Chondrocyte (in vitro differentiated cells): ENCODE data around the gene ALDH7A1. TPM values are rescaled to one million over a fixed set of nuclear protein-coding genes. Genes with fewer than 3 reads are reported as not detected.
A peak's percentile ranks its signal among the peaks of the same experiment; 100 is the strongest.
"Not testable (repeated sequence)": the region's sequence is repeated elsewhere in the genome, so short reads cannot be mapped to it uniquely, and the experiment has no call there.

Experiments used
- DNase-seq: peaks from one replicate; pipeline ENCODE4 v3.0.0; 2021; ENCODE audit warnings: mixed read lengths, low spot score
- H3K27ac Mint-ChIP-seq: one replicate; pipeline ENCODE4 v1.8.0; 2021; ENCODE audit warnings: mild to moderate bottlenecking, moderate library complexity, mixed read lengths; ENCODE audit not compliant: unreplicated experiment
- H3K27me3 Mint-ChIP-seq: 2 replicates; pipeline ENCODE4 v1.8.0; 2021; ENCODE audit warnings: low read depth, mixed read lengths
- H3K36me3 Mint-ChIP-seq: 2 replicates; pipeline ENCODE4 v1.8.0; 2021; ENCODE audit warnings: low read depth, mixed read lengths
- H3K4me1 Mint-ChIP-seq: 2 replicates; pipeline ENCODE4 v1.8.0; 2021; ENCODE audit warnings: low read depth, mild to moderate bottlenecking, mixed read lengths
- H3K4me3 Mint-ChIP-seq: one replicate; pipeline ENCODE4 v1.8.0; 2021; ENCODE audit warnings: mild to moderate bottlenecking, moderate library complexity, mixed read lengths; ENCODE audit not compliant: unreplicated experiment
- H3K9me3 Mint-ChIP-seq: 2 replicates; pipeline ENCODE4 v1.8.0; 2021; ENCODE audit warnings: low read depth, mixed read lengths
- CTCF ChIP-seq: fragments of 200-600 bp; sonication (generic); IDR thresholded peaks from 2 replicates; pipeline ENCODE4 v1.5.0; 2021; ENCODE audit warnings: antibody characterized with exemption, mild to moderate bottlenecking, moderate library complexity
- total RNA-seq: library from RNA; stranded (reverse); gene quantifications from 3 replicates; pipeline ENCODE4 v1.2.1, GENCODE V29; 2021

The ALDH7A1 gene
- total RNA-seq, 1 donor from 2014 or later = 54.0 TPM

GRCh38 chr5:126519637-126520592 is 75.1 kb downstream of the ALDH7A1 start:
- no peaks in the 10 kb centered on the region for H3K36me3 Mint-ChIP-seq
- H3K4me1 Mint-ChIP-seq = peaks cover 56% of the 10 kb centered on the region
- H3K27me3 Mint-ChIP-seq = no peaks in the 10 kb centered on the region
- DNase-seq = no peak
- no peak for TF ChIP-seq CTCF
- peak overlapping the region; percentile 3 for H3K4me3 Mint-ChIP-seq
- no peaks in the 10 kb centered on the region for H3K9me3 Mint-ChIP-seq
- H3K27ac Mint-ChIP-seq = peak overlapping the region; percentile 60

GRCh38 chr5:126519223-126519622 is 75.8 kb downstream of the ALDH7A1 start:
- not testable (repeated sequence) for DNase-seq, H3K9me3 Mint-ChIP-seq, H3K27me3 Mint-ChIP-seq, H3K36me3 Mint-ChIP-seq
- peaks cover 49% of the 10 kb centered on the region for H3K4me1 Mint-ChIP-seq
- H3K27ac Mint-ChIP-seq = peak overlapping the region; percentile 60
- H3K4me3 Mint-ChIP-seq = peak overlapping the region; percentile 3

DNA sequence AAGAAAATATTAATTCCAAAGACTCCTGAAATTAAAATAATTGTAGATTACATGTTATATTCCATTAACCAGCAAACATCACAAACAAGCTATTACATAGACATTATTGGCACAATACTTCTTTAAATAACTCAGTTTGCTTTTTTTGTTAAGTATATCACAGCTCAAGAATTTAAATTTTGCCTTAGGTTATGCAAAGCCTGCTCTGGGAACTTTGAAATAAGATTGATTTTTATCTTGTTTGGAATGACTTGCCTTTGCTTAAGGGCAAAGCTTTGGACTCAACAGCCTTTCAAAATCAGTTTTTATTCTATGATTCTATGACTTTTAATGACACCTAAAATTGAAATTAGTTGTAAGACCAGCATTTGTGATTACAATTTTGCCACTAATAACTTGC is 78.2 kb downstream of the ALDH7A1 start:
- Mint-ChIP-seq H3K9me3 (no peaks in the 10 kb centered on the region), H3K4me1 (peaks cover 43% of the 10 kb centered on the region), H3K36me3 (no peaks in the 10 kb centered on the region), H3K4me3 (no peak overlapping the region), H3K27ac (peak overlapping the region; percentile 8), H3K27me3 (no peaks in the 10 kb centered on the region)
- no peak for TF ChIP-seq CTCF
- no peak for DNase-seq

- Mint-ChIP-seq H3K27me3 (no peaks in the 10 kb centered on the region), H3K4me1 (peaks cover 43% of the 10 kb centered on the region), H3K4me3 (no peak overlapping the region), H3K9me3 (no peaks in the 10 kb centered on the region), H3K36me3 (no peaks in the 10 kb centered on the region), H3K27ac (peak overlapping the region; percentile 79)
- no peak for TF ChIP-seq CTCF
- DNase-seq = no peak
Measured at GRCh38 chr5:126516133-126516532, 78.9 kb downstream of the ALDH7A1 start.

- no peak overlapping the region for H3K4me3 Mint-ChIP-seq
- DNase-seq = no peak
- TF ChIP-seq CTCF = no peak
- H3K4me1 Mint-ChIP-seq = peaks cover 39% of the 10 kb centered on the region
- no peaks in the 10 kb centered on the region for H3K9me3 Mint-ChIP-seq
- no peaks in the 10 kb centered on the region for H3K36me3 Mint-ChIP-seq
- H3K27me3 Mint-ChIP-seq = no peaks in the 10 kb centered on the region
- no peak overlapping the region for H3K27ac Mint-ChIP-seq
Measured at GRCh38 chr5:126515337-126515736, 79.7 kb downstream of the ALDH7A1 start.
